Fibroblast of skin of left biceps (primary cell): ENCODE measurements around the gene ACD.

Source experiments
- DNase-seq, 2 experiments: peaks; one replicate each; pipeline ENCODE4 v3.0.0-alpha.2; 2013; ENCODE audit warnings: low read depth in 2 of 2

The ACD gene

GRCh38 chr16:67661886-67662652, 2.0 kb upstream of the ACD start:
- no peak for DNase-seq

GRCh38 chr16:67661101-67661761, 1.2 kb upstream of the ACD start:
- DNase-seq: no peak

DNA sequence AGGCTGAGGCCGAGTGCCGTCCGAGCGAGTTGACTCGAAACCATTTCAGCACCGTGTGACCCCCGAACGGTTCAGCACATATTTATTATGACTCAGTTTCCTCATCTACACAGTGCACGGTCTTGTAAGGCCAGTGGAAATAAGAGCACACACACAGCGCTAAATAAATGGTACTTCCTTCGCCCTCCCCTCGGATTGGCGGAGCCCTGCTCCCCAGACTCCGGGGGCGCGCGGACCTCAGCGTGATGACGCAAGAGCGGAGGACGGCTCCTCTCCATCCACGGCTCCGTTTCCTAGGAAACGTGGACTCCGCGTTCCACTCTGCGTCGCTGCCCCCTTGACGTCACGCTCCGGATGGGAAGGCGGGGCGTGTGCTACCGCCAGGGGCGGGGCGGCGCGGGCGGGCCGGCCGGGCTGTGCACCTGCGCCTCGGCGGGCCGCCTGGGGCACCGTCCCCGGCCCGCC, 536 bp upstream of the ACD start, which contains the start of gene PARD6A:
Gene PARD6A, plus strand, starts transcription at position 397 of the 465 bp plus-strand sequence. CDS start 79 bp downstream, outside the sequence.
- DNase-seq: peak; percentile 88 to 91

GRCh38 chr16:67658849-67659674, 998 bp downstream of the ACD start:
- no peak for DNase-seq

DNA sequence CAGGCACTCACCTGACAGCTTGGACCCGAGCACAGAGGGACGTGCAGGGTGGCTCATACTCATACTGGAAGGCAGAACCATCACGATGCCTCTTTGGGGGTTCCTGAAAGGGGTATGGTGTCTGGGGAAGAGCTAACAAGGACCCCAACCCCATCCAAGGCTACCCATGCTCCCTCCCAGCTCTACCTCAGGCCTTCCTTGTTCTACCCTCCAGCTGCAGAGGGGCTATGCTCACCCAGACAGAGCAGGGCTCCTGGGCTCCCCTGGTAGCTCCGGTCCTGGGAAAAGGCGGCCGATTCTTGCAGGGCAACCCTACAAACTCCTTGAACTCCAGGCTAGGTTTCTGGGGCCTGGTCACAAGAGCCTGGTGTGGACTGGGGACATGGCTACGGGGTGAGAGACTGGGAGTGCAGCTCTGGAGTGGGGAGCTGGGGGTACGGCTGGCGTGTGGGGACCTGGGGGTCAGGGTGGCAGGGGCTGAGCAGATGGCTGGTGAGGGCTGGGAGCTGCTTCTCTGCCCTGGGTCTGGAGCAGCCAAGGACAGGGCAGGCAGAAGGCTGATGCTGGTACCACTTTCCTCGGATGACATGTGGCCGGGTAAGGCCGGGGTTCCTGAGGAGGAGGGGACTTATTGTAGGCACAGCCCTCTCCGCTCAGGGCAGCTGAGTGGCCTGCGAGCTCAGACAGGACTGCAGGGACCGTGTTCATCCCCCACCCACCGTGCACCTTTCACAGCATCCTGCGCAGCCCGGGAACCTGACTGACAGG, 2.1 kb downstream of the ACD start:
- no peak for DNase-seq

DNA sequence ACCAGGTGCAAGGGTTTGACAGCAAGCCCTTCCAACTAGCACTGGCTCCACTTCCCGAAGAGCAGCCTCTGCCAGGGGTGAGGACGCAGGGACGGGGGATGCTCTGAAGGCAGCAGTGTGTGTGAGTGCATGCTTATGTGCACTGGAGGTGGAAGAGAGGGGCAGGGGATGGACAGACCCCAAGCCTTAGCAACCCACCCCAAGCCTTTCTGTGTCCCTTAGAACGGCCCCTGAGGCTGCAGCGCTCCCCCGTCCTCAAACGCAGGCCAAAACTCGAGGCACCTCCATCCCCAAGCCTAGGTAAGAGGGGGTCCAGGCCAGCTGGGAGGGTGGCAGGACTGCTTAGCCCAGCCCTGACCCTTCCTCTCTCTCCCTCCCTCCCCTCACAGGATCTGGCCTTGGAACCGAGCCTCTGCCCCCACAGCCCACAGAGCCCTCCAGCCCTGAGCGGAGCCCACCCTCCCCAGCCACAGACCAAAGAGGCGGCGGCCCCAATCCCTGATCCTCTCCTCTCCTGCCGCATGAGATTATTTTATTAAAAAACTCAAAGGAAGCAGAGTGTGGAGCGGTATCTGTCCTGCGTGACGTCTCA, 2.9 kb downstream of the ACD start:
- no peak for DNase-seq

DNA sequence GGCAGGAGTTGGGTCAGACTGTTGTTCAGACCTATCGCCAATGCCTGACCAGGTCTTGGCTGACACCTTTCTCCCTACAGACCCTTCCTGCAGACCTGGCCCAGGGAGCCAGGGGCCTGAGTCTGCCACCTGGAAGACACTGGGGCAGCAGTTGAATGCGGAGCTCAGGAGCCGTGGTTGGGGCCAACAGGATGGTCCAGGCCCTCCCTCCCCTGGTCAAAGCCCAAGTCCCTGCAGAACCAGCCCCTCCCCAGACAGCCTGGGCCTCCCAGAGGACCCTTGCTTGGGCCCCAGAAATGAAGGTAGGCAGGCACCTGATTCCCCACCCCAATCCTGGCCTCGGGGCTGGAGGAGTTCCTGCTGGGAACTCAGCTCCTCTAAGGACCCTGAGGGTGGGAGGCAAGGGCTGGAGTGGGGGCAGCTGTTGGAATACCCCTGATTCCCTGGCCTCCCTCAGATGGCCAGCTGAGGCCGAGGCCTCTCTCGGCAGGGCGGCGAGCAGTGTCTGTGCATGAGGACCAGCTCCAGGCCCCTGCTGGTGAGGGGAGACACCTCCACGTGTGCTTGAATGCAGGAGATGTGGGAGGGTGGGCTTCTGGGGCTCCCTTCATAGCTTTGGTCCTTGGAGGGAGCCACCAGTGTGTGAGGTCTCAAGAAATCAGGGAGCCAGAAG, 3.6 kb downstream of the ACD start:
- DNase-seq: no peak

DNA sequence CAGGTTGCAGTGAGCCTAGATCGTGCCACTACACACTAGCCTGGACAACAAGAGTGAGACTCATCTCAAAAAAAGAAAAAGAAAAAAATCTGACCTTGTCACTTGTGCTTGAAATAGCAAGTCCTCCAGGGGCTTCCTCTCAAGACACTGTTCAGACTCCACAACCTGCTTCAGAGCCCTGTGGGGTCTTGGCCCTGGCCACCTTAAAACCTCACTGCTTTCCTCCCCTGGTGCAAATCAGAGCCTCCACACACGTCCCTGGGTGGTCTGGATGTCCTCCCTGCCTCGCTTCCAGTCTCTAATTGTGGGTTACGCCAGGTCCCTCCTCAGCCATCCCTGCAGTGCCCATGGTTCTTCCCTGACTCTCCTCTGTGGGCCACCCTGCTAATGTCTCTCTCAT, 4.7 kb downstream of the ACD start:
- DNase-seq: no peak

- no peak for DNase-seq
These were observed 5.6 kb downstream of the ACD start for GRCh38 chr16:67654403-67654911.

DNA sequence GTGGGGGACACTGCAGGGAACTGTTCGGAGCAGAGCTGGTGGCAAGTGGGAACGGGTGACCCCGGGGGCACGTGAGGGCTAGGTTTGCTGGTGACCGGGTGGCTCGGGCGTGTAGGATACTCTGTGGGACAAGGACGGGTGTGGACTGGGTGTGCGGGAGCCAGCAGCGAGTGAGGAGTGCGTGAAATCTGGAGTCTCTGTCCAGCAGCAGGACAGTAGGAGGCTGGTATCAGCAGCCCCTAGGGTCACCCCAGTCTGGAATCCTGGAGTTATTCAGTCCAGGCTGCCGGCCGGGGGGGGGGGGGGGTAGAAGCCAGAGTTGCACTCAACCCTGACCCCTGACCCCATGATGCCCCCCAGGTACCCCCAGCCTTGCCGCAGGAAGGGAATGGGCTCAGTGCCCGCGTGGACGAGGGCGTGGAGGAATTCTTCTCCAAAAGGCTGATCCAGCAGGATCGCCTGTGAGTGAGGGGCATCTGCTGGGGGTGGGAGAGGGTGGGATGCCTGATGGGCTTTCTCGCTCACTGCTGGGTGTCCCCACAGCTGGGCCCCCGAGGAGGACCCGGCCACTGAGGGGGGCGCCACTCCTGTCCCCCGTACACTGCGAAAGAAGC, 6.2 kb downstream of the ACD start:
- no peak for DNase-seq

GRCh38 chr16:67653128-67653788, 6.8 kb downstream of the ACD start:
- DNase-seq: no peak

- DNase-seq: no peak
These were observed 7.4 kb downstream of the ACD start for GRCh38 chr16:67652578-67653127.

DNA sequence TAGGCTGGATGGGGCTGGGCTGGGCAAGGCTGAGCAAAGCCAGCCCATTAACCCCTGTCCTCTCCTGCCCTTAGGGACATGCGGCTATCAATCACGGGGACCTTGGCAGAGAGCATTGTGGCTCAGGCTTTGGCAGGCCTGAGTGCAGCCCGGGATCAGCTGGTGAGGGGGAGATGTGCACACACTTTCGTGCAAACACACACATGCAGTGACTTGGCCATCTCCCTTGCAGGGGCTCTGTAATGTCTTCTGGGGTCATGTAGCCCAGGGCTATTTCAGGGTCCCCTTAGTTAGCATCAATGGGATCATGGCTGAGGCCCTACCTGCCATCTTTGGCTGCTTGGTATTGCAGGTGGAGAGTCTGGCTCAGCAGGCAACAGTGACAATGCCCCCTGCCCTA, 8.2 kb downstream of the ACD start:
- DNase-seq: no peak

GRCh38 chr16:67651039-67651438, 9.0 kb downstream of the ACD start:
- no peak for DNase-seq

- no peak for DNase-seq
These were observed 10.0 kb downstream of the ACD start for GRCh38 chr16:67650023-67650422.

- DNase-seq: no peak
These were observed 10.5 kb downstream of the ACD start for GRCh38 chr16:67649494-67649931.

DNA sequence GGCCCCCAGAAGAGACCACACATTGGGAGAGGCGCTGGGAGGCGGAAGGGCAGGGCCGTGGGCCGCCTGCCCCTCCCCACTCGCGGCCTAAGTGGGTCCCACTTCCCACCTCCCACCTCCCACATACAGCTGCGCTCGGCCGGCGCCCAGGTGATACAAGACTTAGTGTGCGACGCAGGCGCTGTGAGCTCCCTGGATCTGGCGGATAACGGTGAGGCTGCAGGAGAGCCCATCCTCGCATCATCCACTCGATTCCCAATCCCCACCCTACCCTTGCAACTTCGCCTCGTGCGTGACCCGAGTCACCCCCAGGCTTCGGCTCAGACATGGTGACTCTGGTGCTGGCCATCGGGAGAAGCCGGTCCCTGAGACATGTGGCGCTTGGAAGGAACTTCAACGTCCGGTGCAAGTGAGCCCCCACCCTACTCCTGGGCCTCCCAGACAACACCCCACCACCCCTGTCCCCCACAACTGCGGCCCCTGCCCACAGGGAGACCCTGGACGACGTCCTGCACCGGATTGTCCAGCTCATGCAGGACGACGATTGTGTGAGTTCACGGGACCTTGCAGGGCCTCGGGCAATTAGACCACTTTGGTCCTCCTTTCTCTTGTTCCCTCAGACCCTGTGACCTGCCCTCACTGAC, 11.2 kb downstream of the ACD start:
- DNase-seq: no peak

GRCh38 chr16:67648088-67648763, 11.8 kb downstream of the ACD start:
- no peak for DNase-seq
